Lower lobe of right lung (tissue), 2 donors: Measurements from ENCODE around the gene RANBP9. TPM values are rescaled to one million over a fixed set of nuclear protein-coding genes. Genes with fewer than 3 reads are reported as not detected.

Experiments used
- ATAC-seq, 2 donors: fragments of 200-7000 bp; cut with Tn5 transposase; one replicate each; pipeline ENCODE4 v1.9.1; 2020 to 2022; ENCODE audit warnings: mild to moderate bottlenecking in 2 of 2, moderate library complexity in 2 of 2
- DNase-seq: peaks from one replicate; pipeline ENCODE4 v3.0.0-alpha.2; 2020
- H3K27ac ChIP-seq: fragments of 200-600 bp; one replicate; pipeline ENCODE4 v1.8.0; 2022
- H3K27me3 ChIP-seq: fragments of 200-600 bp; one replicate; pipeline ENCODE4 v1.8.0; 2022; ENCODE audit warnings: low read depth
- H3K36me3 ChIP-seq: fragments of 200-600 bp; one replicate; pipeline ENCODE4 v1.8.0; 2022; ENCODE audit warnings: mild to moderate bottlenecking
- H3K4me1 ChIP-seq: fragments of 200-600 bp; one replicate; pipeline ENCODE4 v1.8.0; 2022
- H3K4me3 ChIP-seq: fragments of 200-600 bp; one replicate; pipeline ENCODE4 v1.8.0; 2022; ENCODE audit warnings: mild to moderate bottlenecking
- H3K9me3 ChIP-seq: fragments of 200-600 bp; one replicate; pipeline ENCODE4 v1.8.0; 2022
- intact Hi-C: fragments of 100-400 bp; cut with DNase I; formaldehyde crosslinking; loops from one replicate; pipeline ENCODE4 v1.11.0; 2022
- total RNA-seq: library from RNA; stranded (reverse); fragmentation: NEBNext Ultra II Directional; extraction: Animal tissue kit (Norgen Biotek cat#: 25700); gene quantifications from one replicate; pipeline ENCODE4 v1.2.1, GENCODE V29; 2021
- TF ChIP-seq, protein P1 (sequence below): fragments of 200-600 bp; IDR thresholded peaks from one replicate; pipeline ENCODE4 v1.8.0; 2022; ENCODE audit warnings: antibody characterized with exemption, mild to moderate bottlenecking
- donor health status: DM: no; HTN: yes; CAD: no; lungs with severe emphysema.

Gene RANBP9
- total RNA-seq, 1 donor from 2014 or later, result 37.0 TPM

DNA sequence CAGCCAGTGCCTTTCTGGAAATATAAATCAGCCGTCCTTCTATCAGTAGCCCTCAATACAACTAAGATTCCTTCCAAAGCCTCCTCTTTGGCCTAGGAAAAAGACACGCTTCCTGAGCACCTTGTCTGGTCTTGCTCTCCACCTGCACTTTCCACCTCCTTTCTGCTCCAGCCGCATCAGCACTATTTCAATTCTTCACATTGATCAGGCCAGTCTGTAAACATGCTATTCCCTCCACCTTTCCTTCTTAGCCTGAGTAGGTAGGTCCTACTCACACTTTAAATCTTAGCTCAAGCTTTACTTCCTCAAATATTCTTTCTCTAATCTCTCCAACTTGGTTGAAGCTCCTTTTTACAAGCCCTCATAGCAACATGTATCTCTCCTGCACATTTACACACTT lies 11.4 kb downstream of the RANBP9 start:
- ATAC-seq (no peak), DNase-seq (no peak)
- TF ChIP-seq, protein P1, sequence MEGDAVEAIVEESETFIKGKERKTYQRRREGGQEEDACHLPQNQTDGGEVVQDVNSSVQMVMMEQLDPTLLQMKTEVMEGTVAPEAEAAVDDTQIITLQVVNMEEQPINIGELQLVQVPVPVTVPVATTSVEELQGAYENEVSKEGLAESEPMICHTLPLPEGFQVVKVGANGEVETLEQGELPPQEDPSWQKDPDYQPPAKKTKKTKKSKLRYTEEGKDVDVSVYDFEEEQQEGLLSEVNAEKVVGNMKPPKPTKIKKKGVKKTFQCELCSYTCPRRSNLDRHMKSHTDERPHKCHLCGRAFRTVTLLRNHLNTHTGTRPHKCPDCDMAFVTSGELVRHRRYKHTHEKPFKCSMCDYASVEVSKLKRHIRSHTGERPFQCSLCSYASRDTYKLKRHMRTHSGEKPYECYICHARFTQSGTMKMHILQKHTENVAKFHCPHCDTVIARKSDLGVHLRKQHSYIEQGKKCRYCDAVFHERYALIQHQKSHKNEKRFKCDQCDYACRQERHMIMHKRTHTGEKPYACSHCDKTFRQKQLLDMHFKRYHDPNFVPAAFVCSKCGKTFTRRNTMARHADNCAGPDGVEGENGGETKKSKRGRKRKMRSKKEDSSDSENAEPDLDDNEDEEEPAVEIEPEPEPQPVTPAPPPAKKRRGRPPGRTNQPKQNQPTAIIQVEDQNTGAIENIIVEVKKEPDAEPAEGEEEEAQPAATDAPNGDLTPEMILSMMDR, result no peak
- H3K4me3 ChIP-seq, result no peak overlapping the region
- H3K36me3 ChIP-seq, result peaks cover 7% of the 10 kb centered on the region
- intact Hi-C loops, result no loop called here
- H3K4me1 ChIP-seq, result peaks cover 54% of the 10 kb centered on the region
- no peaks in the 10 kb centered on the region for H3K9me3 ChIP-seq
- H3K27me3 ChIP-seq, result no peaks in the 10 kb centered on the region
- no peak overlapping the region for H3K27ac ChIP-seq

DNA sequence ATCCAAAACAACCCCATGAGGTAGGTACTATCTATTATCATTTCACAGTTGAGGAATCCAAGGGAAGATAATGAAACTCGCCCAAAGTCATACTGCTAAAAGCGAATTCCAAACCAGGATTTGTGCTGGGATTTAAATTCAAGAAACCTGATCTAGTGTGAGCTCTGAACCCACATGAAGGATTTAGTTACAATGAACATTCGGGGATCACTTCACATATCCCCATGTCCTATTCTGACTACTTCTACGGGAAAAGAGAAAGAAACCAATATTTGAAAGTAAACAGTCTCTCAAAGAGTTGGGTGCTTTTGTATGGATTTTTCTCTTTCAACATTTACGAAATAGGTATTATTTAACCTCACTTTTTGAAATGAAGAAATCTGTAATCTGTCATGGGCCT lies 12.9 kb downstream of the RANBP9 start:
- TF ChIP-seq, protein P1, result no peak
- peaks cover 46% of the 10 kb centered on the region for H3K4me1 ChIP-seq
- intact Hi-C loops, result no loop called here
- ATAC-seq (no peak), DNase-seq (no peak)
- H3K27ac ChIP-seq, result no peak overlapping the region
- no peaks in the 10 kb centered on the region for H3K27me3 ChIP-seq
- H3K9me3 ChIP-seq, result no peaks in the 10 kb centered on the region
- no peak overlapping the region for H3K4me3 ChIP-seq
- H3K36me3 ChIP-seq, result peaks cover 7% of the 10 kb centered on the region

DNA sequence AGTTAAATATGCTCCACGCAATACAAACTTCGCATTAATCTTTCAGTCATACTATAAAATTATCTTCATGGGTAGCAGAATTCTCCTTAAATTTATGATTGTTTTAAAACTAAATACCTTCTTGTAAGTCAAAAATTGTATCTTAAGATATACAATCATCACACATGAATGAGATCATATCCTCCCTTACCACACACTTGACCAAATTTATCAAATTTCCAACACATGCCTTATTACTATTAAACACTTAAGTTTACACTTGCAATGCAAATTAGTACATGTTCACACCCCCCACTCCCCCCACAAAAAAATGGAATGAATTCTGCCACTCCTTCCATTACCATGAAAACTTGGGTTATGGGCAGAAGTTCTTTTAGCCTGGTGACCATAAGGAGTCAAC lies 13.8 kb downstream of the RANBP9 start:
- Histone ChIP-seq H3K4me3 (no peak overlapping the region), H3K4me1 (peaks cover 38% of the 10 kb centered on the region), H3K27me3 (no peaks in the 10 kb centered on the region), H3K9me3 (no peaks in the 10 kb centered on the region), H3K27ac (no peak overlapping the region), H3K36me3 (peaks cover 7% of the 10 kb centered on the region)
- intact Hi-C loops, result no loop called here
- DNase-seq (no peak), ATAC-seq (no peak)
- TF ChIP-seq, protein P1, result no peak

DNA sequence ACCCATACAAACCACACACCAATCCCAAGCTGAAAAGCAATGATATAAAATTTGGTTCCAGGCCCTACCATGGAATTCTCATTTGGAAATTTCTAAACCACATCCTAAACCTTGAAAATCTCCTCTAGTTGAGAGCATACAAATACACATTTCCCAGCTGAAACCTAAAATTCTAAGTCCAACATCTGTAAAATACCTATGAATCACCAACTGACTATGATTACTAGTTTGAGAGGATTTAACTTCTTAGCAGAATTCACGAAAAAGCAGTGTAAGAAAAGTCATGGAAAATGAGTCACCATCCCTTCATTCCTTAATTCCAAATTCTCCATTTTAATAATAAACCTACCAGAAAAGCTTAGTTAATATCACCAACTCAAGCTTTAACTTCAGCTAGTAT lies 15.4 kb downstream of the RANBP9 start:
- Histone ChIP-seq H3K27ac (no peak overlapping the region), H3K4me3 (no peak overlapping the region), H3K27me3 (no peaks in the 10 kb centered on the region)

DNA sequence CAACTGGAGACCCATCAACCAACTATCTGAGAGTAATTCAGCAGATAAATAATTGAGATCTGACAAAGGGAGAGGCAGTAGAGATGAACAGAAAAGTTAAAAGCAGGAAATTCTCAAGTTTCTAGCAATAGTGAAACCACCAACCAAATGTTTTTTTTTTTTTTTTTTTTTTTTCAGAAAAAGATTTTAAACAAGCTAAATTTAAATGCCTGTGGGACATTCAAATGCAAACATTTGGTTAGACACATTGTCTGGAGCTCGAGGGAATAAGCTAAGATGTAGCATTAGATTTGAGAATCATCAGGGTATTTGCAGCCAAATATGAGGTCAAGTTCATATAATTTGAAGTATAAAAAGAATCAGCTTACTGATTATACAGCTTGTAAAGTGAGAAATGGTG lies 16.4 kb downstream of the RANBP9 start:
- H3K36me3 ChIP-seq, result peaks cover 11% of the 10 kb centered on the region
- no peaks in the 10 kb centered on the region for H3K9me3 ChIP-seq
- TF ChIP-seq, protein P1, result no peak
- no peak overlapping the region for H3K27ac ChIP-seq
- DNase-seq, result no peak
- H3K4me1 ChIP-seq, result peaks cover 31% of the 10 kb centered on the region
- no peaks in the 10 kb centered on the region for H3K27me3 ChIP-seq
- H3K4me3 ChIP-seq, result no peak overlapping the region
- intact Hi-C loops, result no loop called here
- no peak for ATAC-seq

More for the DNA sequence above, 15.4 kb downstream of the RANBP9 start:
- DNase-seq (no peak), ATAC-seq (no peak)
- Histone ChIP-seq H3K36me3 (peaks cover 7% of the 10 kb centered on the region), H3K9me3 (no peaks in the 10 kb centered on the region), H3K4me1 (peaks cover 28% of the 10 kb centered on the region)
- intact Hi-C loops, result no loop called here
- TF ChIP-seq, protein P1, result no peak

DNA sequence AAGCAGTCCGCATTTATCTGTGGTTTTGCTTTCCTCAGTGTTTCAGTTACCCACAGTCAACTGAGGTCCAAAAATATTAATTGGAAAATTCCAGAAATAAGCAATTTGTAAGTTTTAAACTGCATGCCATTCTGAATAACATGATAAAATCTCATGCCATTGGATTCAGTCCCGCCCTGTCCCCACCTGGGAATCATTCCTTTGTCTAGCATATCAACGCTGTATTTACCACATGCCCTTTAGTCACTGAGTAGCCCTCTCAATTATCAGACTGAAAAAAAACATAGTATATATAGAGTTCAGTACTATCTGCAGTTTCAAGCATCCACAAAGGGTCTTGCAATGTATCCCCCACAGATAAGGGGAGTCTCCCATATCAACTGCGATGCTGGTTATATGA lies 17.1 kb downstream of the RANBP9 start:
- Histone ChIP-seq H3K9me3 (no peaks in the 10 kb centered on the region), H3K36me3 (peaks cover 11% of the 10 kb centered on the region), H3K27me3 (no peaks in the 10 kb centered on the region), H3K27ac (no peak overlapping the region), H3K4me1 (peaks cover 24% of the 10 kb centered on the region), H3K4me3 (no peak overlapping the region)
- no peak for DNase-seq
- no peak for ATAC-seq
- TF ChIP-seq, protein P1, result no peak
- intact Hi-C loops, result no loop called here
